LNCAP (cell line): ENCODE data around the gene SLC6A15.

Source experiments
- CTCF ChIP-seq: fragments of 450-650 bp; IDR thresholded peaks from 2 replicates; pipeline ENCODE4 v1.5.1; 2017; ENCODE audit warnings: mild to moderate bottlenecking

The SLC6A15 gene

DNA sequence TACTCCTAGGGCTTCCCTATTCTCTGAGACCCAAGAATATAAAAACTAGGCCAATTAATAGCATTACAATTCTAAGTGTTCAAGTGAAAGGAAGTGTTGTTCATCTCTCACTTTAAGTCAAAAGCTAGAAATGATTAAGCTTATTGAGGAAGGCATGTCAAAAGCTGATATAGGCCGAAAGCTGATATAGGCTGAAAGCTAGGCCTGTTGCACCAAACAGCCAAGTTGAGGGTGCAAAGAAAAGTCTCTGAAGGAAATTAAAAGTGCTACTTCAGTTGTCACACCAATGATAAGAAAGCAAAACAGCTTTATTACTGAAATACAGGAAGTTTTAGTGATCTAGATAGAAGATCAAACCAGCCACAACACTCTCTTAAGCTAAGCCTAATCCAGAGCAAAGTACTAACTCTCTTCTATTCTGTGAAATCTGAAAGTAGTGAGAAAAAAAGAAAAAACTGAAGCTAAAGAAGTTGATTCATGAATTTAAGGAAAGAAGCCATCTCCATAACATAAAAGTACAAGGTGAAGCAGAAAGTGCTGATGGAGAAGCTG is 68.9 kb downstream of the SLC6A15 start:
- no peak for TF ChIP-seq CTCF

GRCh38 chr12:84842406-84843013 is 70.1 kb downstream of the SLC6A15 start:
- peak; percentile 68 for TF ChIP-seq CTCF

GRCh38 chr12:84841591-84841990 is 71.0 kb downstream of the SLC6A15 start:
- TF ChIP-seq CTCF: no peak

- no peak for TF ChIP-seq CTCF
Measured at GRCh38 chr12:84840356-84840755, 72.2 kb downstream of the SLC6A15 start.

DNA sequence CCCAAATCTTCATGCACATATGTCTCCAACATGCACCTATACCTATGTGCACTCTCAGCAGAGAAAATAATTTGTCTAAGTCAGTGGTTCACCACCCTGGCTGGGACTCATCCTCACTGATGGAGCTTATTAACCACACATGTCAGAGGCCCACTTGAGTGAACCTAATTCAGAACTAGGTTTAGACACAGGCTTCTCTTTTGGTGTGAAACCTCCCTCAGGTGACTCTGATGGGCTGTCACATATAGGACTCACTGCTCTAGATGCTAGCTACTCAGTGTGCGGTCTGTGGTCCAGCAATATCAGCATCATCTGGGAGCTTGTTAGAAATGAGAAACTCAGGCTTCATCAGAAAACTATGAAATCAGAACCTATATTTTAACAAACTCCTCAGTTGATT is 85.7 kb downstream of the SLC6A15 start:
- no peak for TF ChIP-seq CTCF

GRCh38 chr12:84825149-84825548 is 87.5 kb downstream of the SLC6A15 start:
- TF ChIP-seq CTCF: no peak

GRCh38 chr12:84822525-84822924 is 90.1 kb downstream of the SLC6A15 start:
- TF ChIP-seq CTCF: no peak
